ENCODE data around the gene ACOT8. TPM values are rescaled to one million over a fixed set of nuclear protein-coding genes. Genes with fewer than 3 reads are reported as not detected.

Gene ACOT8
- total RNA-seq, 3 donors from 2014 or later (not counting 1 experiment from before 2014, with no cell fraction given), result 30.5 to 35.4 (median 31.7) TPM

DNA sequence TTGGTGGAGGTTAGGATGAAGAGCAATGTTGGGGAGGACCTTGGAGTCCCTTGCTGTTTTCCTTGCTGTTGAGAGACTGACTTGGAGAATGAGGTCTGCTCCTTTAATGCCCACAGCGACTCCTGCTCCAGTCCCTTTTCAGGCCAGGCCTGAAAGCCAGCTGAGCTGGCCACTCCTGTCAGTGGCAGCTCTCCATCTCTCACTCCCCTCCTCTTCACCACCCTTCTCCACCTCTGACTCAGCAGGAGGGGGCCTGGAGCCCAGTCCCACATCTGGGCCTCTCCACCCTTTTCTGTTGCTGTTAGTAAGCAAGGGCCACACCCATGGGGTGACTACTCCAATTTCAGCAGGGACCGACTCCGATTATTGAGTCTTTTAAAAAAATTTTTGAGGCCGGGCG, 21.4 kb downstream of the ACOT8 start:
- WGBS (ENCODE audit: insufficient coverage), result 94% methylated on average over 5 of the region's 5 CpGs
- no peak overlapping the region for H3K27ac Mint-ChIP-seq

DNA sequence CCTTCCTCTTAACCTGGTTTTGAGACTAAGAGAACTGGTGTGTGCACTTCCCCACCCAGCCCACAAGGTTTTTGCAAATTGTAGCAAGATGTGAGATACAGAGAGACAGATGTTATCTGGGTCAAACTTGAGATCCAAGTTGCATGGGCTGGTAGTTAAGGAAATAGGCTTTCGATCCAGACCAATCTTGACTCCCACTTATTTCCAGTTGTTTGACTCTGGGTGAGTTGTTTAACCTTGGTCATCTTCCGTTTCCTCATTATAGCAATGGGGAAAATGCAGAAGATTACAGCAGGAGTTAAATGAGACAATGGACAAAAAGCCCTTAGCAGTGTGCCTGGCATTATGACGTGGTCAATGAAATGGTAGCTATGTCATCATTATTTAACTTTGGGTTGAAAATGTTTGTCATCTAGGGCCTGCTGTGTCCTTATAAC, 21.8 kb downstream of the ACOT8 start:
- Histone ChIP-seq H3K27me3 (ENCODE audit: control insufficient read depth, insufficient read depth, low read length) (no peaks in the 10 kb centered on the region), H3K9me3 (ENCODE audit: control insufficient read depth, insufficient read depth, low read length) (no peaks in the 10 kb centered on the region), H3K27ac (ENCODE audit: low read length) (no peak overlapping the region), H3K4me3 (ENCODE audit: low read length) (no peak overlapping the region), H3K36me3 (ENCODE audit: control insufficient read depth, insufficient read depth, low read length) (no peaks in the 10 kb centered on the region), H3K4me1 (ENCODE audit: control insufficient read depth, insufficient read depth, low read length) (peaks cover 20% of the 10 kb centered on the region)
- Mint-ChIP-seq H3K36me3 (no peaks in the 10 kb centered on the region), H3K27me3 (ENCODE audit: low read depth in 2 of 2) (peaks cover 0 to 3% of the 10 kb centered on the region in 2 donors), H3K27ac (no peak overlapping the region), H3K4me3 (peak overlapping the region; percentile 74), H3K4me1 (peaks cover 7 to 12% of the 10 kb centered on the region in 2 donors), H3K9me3 (no peaks in the 10 kb centered on the region)
- intact Hi-C loops (cut with micrococcal nuclease), result no loop called here
- DNase-seq (no peak), ATAC-seq (no peak)
- WGBS (ENCODE audit: insufficient coverage), result 86% methylated on average over 3 of the region's 3 CpGs
- TF ChIP-seq, protein P1, sequence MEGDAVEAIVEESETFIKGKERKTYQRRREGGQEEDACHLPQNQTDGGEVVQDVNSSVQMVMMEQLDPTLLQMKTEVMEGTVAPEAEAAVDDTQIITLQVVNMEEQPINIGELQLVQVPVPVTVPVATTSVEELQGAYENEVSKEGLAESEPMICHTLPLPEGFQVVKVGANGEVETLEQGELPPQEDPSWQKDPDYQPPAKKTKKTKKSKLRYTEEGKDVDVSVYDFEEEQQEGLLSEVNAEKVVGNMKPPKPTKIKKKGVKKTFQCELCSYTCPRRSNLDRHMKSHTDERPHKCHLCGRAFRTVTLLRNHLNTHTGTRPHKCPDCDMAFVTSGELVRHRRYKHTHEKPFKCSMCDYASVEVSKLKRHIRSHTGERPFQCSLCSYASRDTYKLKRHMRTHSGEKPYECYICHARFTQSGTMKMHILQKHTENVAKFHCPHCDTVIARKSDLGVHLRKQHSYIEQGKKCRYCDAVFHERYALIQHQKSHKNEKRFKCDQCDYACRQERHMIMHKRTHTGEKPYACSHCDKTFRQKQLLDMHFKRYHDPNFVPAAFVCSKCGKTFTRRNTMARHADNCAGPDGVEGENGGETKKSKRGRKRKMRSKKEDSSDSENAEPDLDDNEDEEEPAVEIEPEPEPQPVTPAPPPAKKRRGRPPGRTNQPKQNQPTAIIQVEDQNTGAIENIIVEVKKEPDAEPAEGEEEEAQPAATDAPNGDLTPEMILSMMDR (IDR thresholded peaks at IDR 0.05), result no peak

More for the DNA sequence above, 21.4 kb downstream of the ACOT8 start:
- intact Hi-C loops (cut with micrococcal nuclease), result no loop called here
- TF ChIP-seq, protein P1 (IDR thresholded peaks at IDR 0.05), result no peak
- Mint-ChIP-seq H3K4me1 (peaks cover 7 to 12% of the 10 kb centered on the region in 2 donors), H3K27me3 (ENCODE audit: low read depth in 2 of 2) (peaks cover 0 to 2% of the 10 kb centered on the region in 2 donors), H3K36me3 (no peaks in the 10 kb centered on the region), H3K4me3 (no peak overlapping the region), H3K9me3 (no peaks in the 10 kb centered on the region)
- Histone ChIP-seq H3K27ac (ENCODE audit: low read length) (no peak overlapping the region), H3K4me1 (ENCODE audit: control insufficient read depth, insufficient read depth, low read length) (peaks cover 20% of the 10 kb centered on the region), H3K27me3 (ENCODE audit: control insufficient read depth, insufficient read depth, low read length) (no peaks in the 10 kb centered on the region), H3K4me3 (ENCODE audit: low read length) (no peak overlapping the region), H3K9me3 (ENCODE audit: control insufficient read depth, insufficient read depth, low read length) (no peaks in the 10 kb centered on the region), H3K36me3 (ENCODE audit: control insufficient read depth, insufficient read depth, low read length) (no peaks in the 10 kb centered on the region)
- DNase-seq (no peak), ATAC-seq (no peak)

DNA sequence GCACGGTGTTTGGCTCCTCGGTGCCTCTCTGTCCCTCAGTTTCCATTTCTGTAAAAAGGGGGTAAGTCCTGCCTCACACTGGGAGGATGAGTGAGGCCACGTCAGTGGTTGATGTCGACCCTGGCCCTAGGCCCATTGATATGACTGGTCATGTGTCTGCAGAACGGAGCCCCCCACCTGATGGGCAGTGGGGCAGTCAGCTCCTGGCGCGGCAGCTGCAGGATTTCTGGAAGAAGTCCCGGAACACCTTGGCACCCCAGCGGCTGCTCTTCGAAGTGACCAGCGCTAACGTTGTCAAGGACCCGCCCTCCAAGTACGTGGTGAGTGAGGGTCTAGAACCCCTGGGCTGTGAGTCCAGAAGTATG, 22.4 kb downstream of the ACOT8 start:
- Histone ChIP-seq H3K36me3 (ENCODE audit: control insufficient read depth, insufficient read depth, low read length) (no peaks in the 10 kb centered on the region), H3K9me3 (ENCODE audit: control insufficient read depth, insufficient read depth, low read length) (no peaks in the 10 kb centered on the region), H3K4me1 (ENCODE audit: control insufficient read depth, insufficient read depth, low read length) (peaks cover 20% of the 10 kb centered on the region), H3K27ac (ENCODE audit: low read length) (no peak overlapping the region), H3K27me3 (ENCODE audit: control insufficient read depth, insufficient read depth, low read length) (no peaks in the 10 kb centered on the region), H3K4me3 (ENCODE audit: low read length) (no peak overlapping the region)
- ATAC-seq (no peak), DNase-seq (no peak)
- H3K36me3 Mint-ChIP-seq, result no peaks in the 10 kb centered on the region
- no peak overlapping the region for H3K27ac Mint-ChIP-seq
- TF ChIP-seq, protein P1 (IDR thresholded peaks at IDR 0.05), result no peak
- H3K9me3 Mint-ChIP-seq, result no peaks in the 10 kb centered on the region
- WGBS (ENCODE audit: insufficient coverage), result 95% methylated on average over 14 of the region's 14 CpGs
- intact Hi-C loops (cut with micrococcal nuclease), result no loop called here
- peaks cover 7 to 12% of the 10 kb centered on the region in 2 donors for H3K4me1 Mint-ChIP-seq
- peak overlapping the region; percentile 74 for H3K4me3 Mint-ChIP-seq
- H3K27me3 Mint-ChIP-seq (ENCODE audit: low read depth in 2 of 2), result peaks cover 0 to 5% of the 10 kb centered on the region in 2 donors

All from natural killer cell (primary cell).